COLO668 (cell line): ENCODE data around the gene ZNF689.
"Not testable (repeated sequence)": the region's sequence is repeated elsewhere in the genome, so short reads cannot be mapped to it uniquely, and the experiment has no call there.

ENCODE experiments used
- DNase-seq: peaks from one replicate; lab custom pipeline; 2025; ENCODE audit not compliant: unreplicated experiment; lab: John Stamatoyannopoulos, UW

Gene ZNF689

GRCh38 chr16:30637139-30637538, 26.9 kb upstream of the ZNF689 start:
- DNase-seq, result not testable (repeated sequence)

GRCh38 chr16:30636599-30636998, 26.4 kb upstream of the ZNF689 start:
- no peak for DNase-seq

- DNase-seq, result no peak
Measured at GRCh38 chr16:30633526-30633925, 23.3 kb upstream of the ZNF689 start.

GRCh38 chr16:30632454-30632853, 22.3 kb upstream of the ZNF689 start:
- not testable (repeated sequence) for DNase-seq

- peak; percentile 85 for DNase-seq
Measured at GRCh38 chr16:30628628-30629540, 18.7 kb upstream of the ZNF689 start.

- no peak for DNase-seq
Measured at GRCh38 chr16:30626236-30626635, 16.0 kb upstream of the ZNF689 start.

- DNase-seq, result no peak
Measured at GRCh38 chr16:30623536-30624283, 13.5 kb upstream of the ZNF689 start.

GRCh38 chr16:30622455-30623032, 12.4 kb upstream of the ZNF689 start:
- DNase-seq, result no peak

- DNase-seq, result no peak
Measured at GRCh38 chr16:30621765-30622164, 11.6 kb upstream of the ZNF689 start.

- DNase-seq, result no peak
Measured at GRCh38 chr16:30620169-30620568, 10.0 kb upstream of the ZNF689 start.

- DNase-seq, result no peak
Measured at GRCh38 chr16:30619638-30620037, 9.4 kb upstream of the ZNF689 start.

GRCh38 chr16:30619202-30619601, 9.0 kb upstream of the ZNF689 start:
- no peak for DNase-seq

- peak; percentile 54 for DNase-seq
Measured at GRCh38 chr16:30615358-30616091, 5.3 kb upstream of the ZNF689 start.

GRCh38 chr16:30609002-30609925, 925 bp downstream of the ZNF689 start:
- peak; percentile 54 for DNase-seq

- DNase-seq, result no peak
Measured at GRCh38 chr16:30606004-30606403, 4.2 kb downstream of the ZNF689 start.

GRCh38 chr16:30605158-30605557, 5.0 kb downstream of the ZNF689 start:
- no peak for DNase-seq

- no peak for DNase-seq
Measured at GRCh38 chr16:30604316-30604947, 5.8 kb downstream of the ZNF689 start.

- no peak for DNase-seq
Measured at GRCh38 chr16:30603945-30604315, 6.3 kb downstream of the ZNF689 start.

- DNase-seq, result no peak
Measured at GRCh38 chr16:30602616-30603277, 7.4 kb downstream of the ZNF689 start.
